ELF-1 (cell line): ENCODE results near the gene HS2ST1.
"Not testable (repeated sequence)": the region's sequence is repeated elsewhere in the genome, so short reads cannot be mapped to it uniquely, and the experiment has no call there.

ENCODE experiments used
- DNase-seq: peaks from one replicate; pipeline ENCODE4 v3.0.0-alpha.2; 2016; ENCODE audit warnings: low read depth, low spot score

HS2ST1 gene

GRCh38 chr1:86971778-86972177 is 57.3 kb downstream of the HS2ST1 start:
- DNase-seq: no peak

DNA sequence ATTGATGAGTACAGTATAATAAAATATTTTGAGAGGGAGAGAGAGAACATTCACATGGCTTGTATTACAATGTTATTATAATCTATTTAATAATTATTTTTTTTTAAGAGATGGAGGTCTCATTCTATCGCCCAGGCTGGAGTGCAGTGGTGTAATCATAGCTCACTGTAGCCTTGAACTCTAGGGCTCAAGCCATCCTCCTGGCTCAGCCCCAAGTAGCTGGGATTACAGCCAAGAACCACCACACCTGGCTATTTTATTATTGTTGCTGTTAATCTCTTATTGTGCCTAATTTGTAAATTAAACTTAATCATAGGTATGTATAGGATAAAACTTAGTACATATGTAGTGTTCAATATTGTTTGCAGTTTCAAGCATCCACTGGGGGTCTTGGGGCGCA is 57.8 kb downstream of the HS2ST1 start:
- DNase-seq: no peak

- DNase-seq: no peak
Measured at GRCh38 chr1:86975993-86976550, 61.6 kb downstream of the HS2ST1 start.

GRCh38 chr1:86976664-86977063 is 62.2 kb downstream of the HS2ST1 start:
- no peak for DNase-seq

DNA sequence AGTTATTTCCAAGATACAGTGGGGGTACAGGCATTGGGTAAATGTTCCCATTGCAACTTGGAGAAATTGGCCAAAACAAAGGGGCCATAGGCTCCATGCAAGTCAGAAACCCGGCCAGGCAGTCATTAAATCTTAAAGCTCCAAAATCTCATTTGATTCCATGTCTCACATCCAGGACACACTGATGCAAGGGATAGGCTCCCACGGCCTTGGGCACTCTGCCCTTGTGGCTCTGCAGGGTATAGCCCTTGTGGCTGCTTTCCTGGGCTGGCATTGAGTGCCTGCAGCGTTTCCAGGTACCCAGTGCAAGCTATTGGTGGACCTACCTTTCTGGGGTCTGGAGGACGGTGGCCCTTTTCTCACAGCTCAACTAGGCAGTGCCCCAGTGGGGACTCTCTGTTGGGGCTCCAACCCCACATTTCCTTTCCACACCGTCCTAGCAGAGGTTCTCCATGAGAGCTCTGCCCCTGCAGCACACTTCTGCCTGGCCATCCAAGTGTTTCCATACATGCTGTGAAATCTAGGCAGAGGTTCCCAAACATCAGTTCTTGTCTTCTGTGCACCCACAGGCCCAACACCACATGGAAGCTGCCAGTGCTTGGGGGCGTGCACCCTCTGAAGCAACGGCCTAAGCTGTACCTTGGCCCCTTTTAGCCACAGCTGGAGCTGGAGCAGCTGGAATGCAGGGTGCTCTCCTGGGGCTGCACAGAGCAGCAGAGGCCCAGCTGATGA is 67.2 kb downstream of the HS2ST1 start:
- DNase-seq: no peak

- DNase-seq: not testable (repeated sequence)
Measured at GRCh38 chr1:86983677-86984076, 69.2 kb downstream of the HS2ST1 start.

DNA sequence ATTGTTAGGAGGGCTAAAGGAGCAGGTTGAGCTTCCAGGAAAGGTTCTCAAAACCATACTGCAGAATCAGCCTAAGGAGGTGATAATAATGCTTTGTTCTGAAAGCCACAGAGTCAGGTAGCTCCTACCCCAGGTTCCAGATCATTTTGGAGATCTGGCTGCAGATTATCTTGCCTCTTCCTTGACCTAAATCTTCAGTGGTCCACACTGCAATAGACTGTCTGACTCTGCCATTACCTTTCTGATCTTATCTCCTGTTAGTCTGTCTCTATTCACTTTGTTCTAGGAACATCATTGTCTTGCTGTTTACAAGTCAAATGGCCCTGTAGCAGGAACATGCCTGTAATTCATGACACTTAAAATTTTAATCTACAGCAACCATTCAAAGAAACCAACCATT is 73.0 kb downstream of the HS2ST1 start:
- DNase-seq: no peak

GRCh38 chr1:86988835-86989234 is 74.4 kb downstream of the HS2ST1 start:
- no peak for DNase-seq

GRCh38 chr1:86989690-86990089 is 75.3 kb downstream of the HS2ST1 start:
- not testable (repeated sequence) for DNase-seq

- DNase-seq: no peak
Measured at GRCh38 chr1:86990826-86991225, 76.4 kb downstream of the HS2ST1 start.

- peak; percentile 18 for DNase-seq
Measured at GRCh38 chr1:86991549-86992186, 77.2 kb downstream of the HS2ST1 start.

GRCh38 chr1:86992861-86993260 is 78.4 kb downstream of the HS2ST1 start:
- no peak for DNase-seq

- no peak for DNase-seq
Measured at GRCh38 chr1:86993269-86993985, 79.0 kb downstream of the HS2ST1 start.

- DNase-seq: no peak
Measured at GRCh38 chr1:86994061-86994460, 79.6 kb downstream of the HS2ST1 start.

GRCh38 chr1:86997538-86997937 is 83.1 kb downstream of the HS2ST1 start:
- DNase-seq: no peak

GRCh38 chr1:86998280-86998679 is 83.8 kb downstream of the HS2ST1 start:
- DNase-seq: no peak

- DNase-seq: no peak
Measured at GRCh38 chr1:86998727-86999126, 84.3 kb downstream of the HS2ST1 start.

DNA sequence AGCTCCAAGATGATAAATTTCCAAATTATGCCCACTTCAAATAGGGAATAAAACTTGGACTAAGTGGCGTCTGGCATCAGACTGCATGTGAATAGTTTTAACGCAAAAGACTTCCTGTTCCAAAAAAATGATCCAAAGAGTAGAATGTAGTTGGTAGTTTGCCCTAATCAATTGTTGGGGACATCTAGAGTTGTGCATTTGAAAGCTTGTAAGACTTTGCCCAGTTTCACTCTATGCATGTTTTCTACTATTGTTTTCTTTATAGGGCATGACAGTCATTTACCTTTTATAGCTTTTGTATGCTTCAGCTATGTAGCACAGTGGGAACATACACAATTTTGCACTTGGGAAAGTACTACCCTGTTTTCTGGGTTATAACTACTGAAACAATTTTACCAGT is 86.0 kb downstream of the HS2ST1 start:
- DNase-seq: no peak

GRCh38 chr1:87004857-87005256 is 90.4 kb downstream of the HS2ST1 start:
- DNase-seq: no peak

- DNase-seq: no peak
Measured at GRCh38 chr1:87007323-87007722, 92.9 kb downstream of the HS2ST1 start.

GRCh38 chr1:87013385-87013784 is 99.0 kb downstream of the HS2ST1 start:
- not testable (repeated sequence) for DNase-seq

GRCh38 chr1:87017998-87018672 is 103.7 kb downstream of the HS2ST1 start:
- DNase-seq: no peak
